HFFc6 (cell line): ENCODE measurements around the gene PTCH1. TPM values are rescaled to one million over a fixed set of nuclear protein-coding genes. Genes with fewer than 3 reads are reported as not detected.

ENCODE experiments used
- DNase-seq: peaks from one replicate; pipeline ENCODE4 v3.0.0-alpha.2; 2018
- H3K27ac Mint-ChIP-seq: 2 replicates; pipeline ENCODE4 v1.8.0; 2020; ENCODE audit warnings: mild to moderate bottlenecking, mixed read lengths
- H3K27me3 Mint-ChIP-seq: 2 replicates; pipeline ENCODE4 v1.8.0; 2021; ENCODE audit warnings: mild to moderate bottlenecking, moderate library complexity, mixed read lengths; ENCODE audit not compliant: insufficient read depth
- H3K36me3 Mint-ChIP-seq: 2 replicates; pipeline ENCODE4 v1.8.0; 2021; ENCODE audit warnings: low read depth, mixed read lengths
- H3K4me1 Mint-ChIP-seq: 2 replicates; pipeline ENCODE4 v1.8.0; 2020; ENCODE audit warnings: low read depth, mixed read lengths
- H3K4me3 Mint-ChIP-seq: 2 replicates; pipeline ENCODE4 v1.8.0; 2020; ENCODE audit warnings: mild to moderate bottlenecking, moderate library complexity, mixed read lengths
- H3K9me3 Mint-ChIP-seq: 2 replicates; pipeline ENCODE4 v1.8.0; 2020; ENCODE audit warnings: mild to moderate bottlenecking, mixed read lengths
- CTCF ChIP-seq: fragments of 200-600 bp; sonication (generic); IDR thresholded peaks from 2 replicates; pipeline ENCODE4 v1.5.0; 2021; ENCODE audit warnings: antibody characterized with exemption, mild to moderate bottlenecking
- total RNA-seq, 6 experiments: library from RNA; stranded (reverse); fragmentation: NEBNext Ultra II Directional; extraction: Animal tissue kit (Norgen Biotek cat#: 25700); gene quantifications; 2 replicates in 1 of 6; 3 replicates in 5 of 6; pipeline ENCODE4 v1.2.3, GENCODE V29; 2021

Gene PTCH1
- total RNA-seq, 6 experiments from 2014 or later: 6.6 to 9.3 (median 7.0) TPM

GRCh38 chr9:95409650-95410426, 106.9 kb downstream of the PTCH1 start:
- no peak overlapping the region; the same call in 1 of the 2 replicates for H3K4me3 Mint-ChIP-seq
- no peaks in the 10 kb centered on the region for H3K9me3 Mint-ChIP-seq
- TF ChIP-seq CTCF: no peak
- DNase-seq: peak; percentile 38
- H3K4me1 Mint-ChIP-seq: peaks cover 12% of the 10 kb centered on the region
- peaks cover 14% of the 10 kb centered on the region for H3K27me3 Mint-ChIP-seq
- H3K27ac Mint-ChIP-seq: no peak overlapping the region
- no peaks in the 10 kb centered on the region for H3K36me3 Mint-ChIP-seq

GRCh38 chr9:95407524-95407923, 109.2 kb downstream of the PTCH1 start:
- no peak for TF ChIP-seq CTCF
- H3K4me1 Mint-ChIP-seq: peaks cover 12% of the 10 kb centered on the region
- H3K27me3 Mint-ChIP-seq: peaks cover 17% of the 10 kb centered on the region
- no peak for DNase-seq
- H3K36me3 Mint-ChIP-seq: no peaks in the 10 kb centered on the region
- H3K27ac Mint-ChIP-seq: no peak overlapping the region
- peaks cover 6% of the 10 kb centered on the region; the same call in 1 of the 2 replicates for H3K9me3 Mint-ChIP-seq
- no peak overlapping the region for H3K4me3 Mint-ChIP-seq

GRCh38 chr9:95406121-95406520, 110.7 kb downstream of the PTCH1 start:
- no peak for TF ChIP-seq CTCF
- H3K36me3 Mint-ChIP-seq: no peaks in the 10 kb centered on the region
- no peak overlapping the region for H3K27ac Mint-ChIP-seq
- peaks cover 17% of the 10 kb centered on the region for H3K27me3 Mint-ChIP-seq
- no peak overlapping the region for H3K4me3 Mint-ChIP-seq
- H3K4me1 Mint-ChIP-seq: peaks cover 12% of the 10 kb centered on the region
- peaks cover 10% of the 10 kb centered on the region; the same call in 1 of the 2 replicates for H3K9me3 Mint-ChIP-seq
- DNase-seq: no peak

DNA sequence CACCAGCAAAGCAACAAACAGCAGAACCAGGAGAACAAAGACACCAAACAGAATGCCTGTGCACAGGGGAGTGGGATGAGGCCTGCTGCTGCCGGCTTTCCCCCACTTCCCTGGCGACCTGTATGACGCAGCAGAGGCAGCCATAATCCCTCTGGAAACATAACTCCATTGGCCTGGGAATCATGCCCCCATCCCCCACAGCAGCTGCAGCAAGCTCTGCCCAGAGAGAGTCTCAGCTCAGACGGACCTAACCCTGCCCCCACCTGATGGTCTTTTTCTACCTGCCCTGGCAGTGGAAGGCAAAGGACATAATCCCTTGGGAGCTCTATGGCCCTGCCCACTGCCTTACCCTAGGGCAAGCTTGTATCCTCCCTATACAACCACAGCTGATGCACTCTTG, 117.5 kb downstream of the PTCH1 start:
- DNase-seq: no peak
- no peaks in the 10 kb centered on the region for H3K4me1 Mint-ChIP-seq

More for the DNA sequence above, 117.5 kb downstream of the PTCH1 start:
- Mint-ChIP-seq H3K27me3 (peaks cover 4% of the 10 kb centered on the region), H3K9me3 (peaks cover 20% of the 10 kb centered on the region), H3K36me3 (no peaks in the 10 kb centered on the region), H3K4me3 (no peak overlapping the region), H3K27ac (no peak overlapping the region)
- TF ChIP-seq CTCF: no peak

Other genes with a start within 250 kb of the PTCH1 start
- 1 to 10 TPM; 4.7 to 7.1 (median 5.7) TPM for gene FANCC, start 199.3 kb downstream of the PTCH1 start, total RNA-seq